Vagina (tissue), 2 donors: Measurements from ENCODE around the gene MORN5.

Source experiments
- CTCF ChIP-seq, 3 experiments: fragments of 450-650 bp in 2 of 3; fragments of 200-600 bp in 1 of 3; sonication (generic) in 1 of 3; IDR thresholded peaks; one replicate each; pipeline ENCODE4 v1.5.1; 2017 to 2019; ENCODE audit warnings: antibody characterized with exemption in 3 of 3, mild to moderate bottlenecking in 2 of 3, moderate library complexity in 2 of 3
- POLR2AphosphoS5 ChIP-seq, 2 donors: sonication (generic); formaldehyde crosslinking; IDR thresholded peaks; one replicate each; pipeline ENCODE4 v1.9.0; 2017; ENCODE audit warnings: antibody characterized with exemption in 2 of 2, mild to moderate bottlenecking in 2 of 2, low read depth in 1 of 2; ENCODE audit not compliant: insufficient read depth in 1 of 2

GRCh38 chr9:122127396-122127798, 32.3 kb upstream of the MORN5 start:
- TF ChIP-seq CTCF (IDR thresholded peaks at IDR 0.05), result no peak
- no peak for TF ChIP-seq POLR2AphosphoS5 (IDR thresholded peaks at IDR 0.05; ENCODE audit: insufficient read depth in 1 of 2, low read depth in 1 of 2)
